Neural cell (in vitro differentiated cells): ENCODE results near the gene HRH2. TPM values are rescaled to one million over a fixed set of nuclear protein-coding genes. Genes with fewer than 3 reads are reported as not detected.

ENCODE experiments used
- H2AFZ ChIP-seq: fragments of 200-600, 300-800 bp; sonication (generic), shearing (Covaris generic); 2 replicates; pipeline ENCODE4 v1.6.0; 2014; ENCODE audit warnings: low read depth, mild to moderate bottlenecking, antibody characterized with exemption, low read length, moderate library complexity
- H3F3A ChIP-seq: fragments of 200-600 bp; shearing (Covaris generic); 2 replicates; pipeline ENCODE4 v1.6.1; 2016; ENCODE audit warnings: mild to moderate bottlenecking, moderate library complexity, mixed read lengths, antibody characterized with exemption, low read length; ENCODE audit not compliant: insufficient read depth, poor library complexity, severe bottlenecking
- H3K27ac ChIP-seq: fragments of 200-600, 300-800 bp; sonication (generic), shearing (Covaris generic); 2 replicates; pipeline ENCODE4 v1.5.1; 2014; ENCODE audit warnings: mild to moderate bottlenecking, low read length, moderate library complexity
- H3K27me3 ChIP-seq: fragments of 300-800, 200-600 bp; sonication (generic), shearing (Covaris generic); 2 replicates; pipeline ENCODE4 v1.6.0; 2014; ENCODE audit warnings: mild to moderate bottlenecking, low read depth, low read length, moderate library complexity; ENCODE audit not compliant: insufficient read depth
- H3K36me3 ChIP-seq: fragments of 300-800, 200-600 bp; sonication (generic), shearing (Covaris generic); 2 replicates; pipeline ENCODE4 v1.5.1; 2014; ENCODE audit warnings: mild to moderate bottlenecking, antibody characterized with exemption, low read length, moderate library complexity; ENCODE audit not compliant: insufficient read depth
- H3K4me2 ChIP-seq: fragments of 300-800, 200-600 bp; sonication (generic), shearing (Covaris generic); 2 replicates; pipeline ENCODE4 v1.6.0; 2014; ENCODE audit warnings: mild to moderate bottlenecking, low read length
- H3K4me3 ChIP-seq: fragments of 300-800, 200-600 bp; sonication (generic), shearing (Covaris generic); 2 replicates; pipeline ENCODE4 v1.5.1; 2014; ENCODE audit warnings: mild to moderate bottlenecking, low read length, moderate library complexity
- H3K79me2 ChIP-seq: fragments of 200-600 bp; shearing (Covaris generic); replicated peaks from 2 replicates; pipeline ENCODE4 v1.6.0; 2014; ENCODE audit warnings: mild to moderate bottlenecking, low read length, moderate library complexity; ENCODE audit not compliant: insufficient read depth
- H3K9ac ChIP-seq: fragments of 300-800, 200-600 bp; sonication (generic), shearing (Covaris generic); 2 replicates; pipeline ENCODE4 v1.6.1; 2016; ENCODE audit warnings: mild to moderate bottlenecking, low read length, mixed read lengths
- H3K9me2 ChIP-seq: fragments of 200-600 bp; shearing (Covaris generic); 2 replicates; pipeline ENCODE4 v1.6.1; 2016; ENCODE audit warnings: mild to moderate bottlenecking, low read length, mixed read lengths; ENCODE audit not compliant: insufficient read depth
- H3K9me3 ChIP-seq: fragments of 200-600, 300-800 bp; sonication (generic), shearing (Covaris generic); 2 replicates; pipeline ENCODE4 v1.6.1; 2016; ENCODE audit warnings: mild to moderate bottlenecking, mixed run types, low read length, moderate library complexity, mixed read lengths
- H4K20me1 ChIP-seq: fragments of 200-600 bp; shearing (Covaris generic); 2 replicates; pipeline ENCODE4 v1.6.1; 2016; ENCODE audit warnings: mild to moderate bottlenecking, mixed run types; ENCODE audit not compliant: insufficient read depth
- EP300 ChIP-seq: fragments of 450-650 bp; conservative IDR thresholded peaks from 2 replicates; pipeline ENCODE4 v1.6.1; 2014; ENCODE audit warnings: antibody characterized with exemption, mild to moderate bottlenecking, moderate library complexity; ENCODE audit not compliant: poor library complexity, severe bottlenecking
- EZH2 ChIP-seq: fragments of 200-600, 300-800 bp; shearing (Covaris generic), sonication (generic); IDR thresholded peaks from 2 replicates; pipeline ENCODE4 v1.6.1; 2014; ENCODE audit warnings: antibody characterized with exemption, low read length, borderline replicate concordance, mild to moderate bottlenecking; ENCODE audit not compliant: insufficient read depth, poor library complexity, severe bottlenecking
- MXI1 ChIP-seq: fragments of 450-650 bp; conservative IDR thresholded peaks from 2 replicates; pipeline ENCODE4 v1.6.1; 2014; ENCODE audit warnings: antibody characterized with exemption, mild to moderate bottlenecking; ENCODE audit not compliant: poor library complexity, severe bottlenecking
- POLR2AphosphoS5 ChIP-seq: IDR thresholded peaks from 2 replicates; pipeline ENCODE4 v1.6.1; 2012
- RAD21 ChIP-seq: fragments of 450-650 bp; conservative IDR thresholded peaks from 2 replicates; pipeline ENCODE4 v1.6.1; 2014; ENCODE audit warnings: antibody characterized with exemption, mild to moderate bottlenecking, moderate library complexity
- SMC3 ChIP-seq: fragments of 450-650 bp; conservative IDR thresholded peaks from 2 replicates; pipeline ENCODE4 v1.6.1; 2014; ENCODE audit warnings: antibody characterized with exemption, mild to moderate bottlenecking, moderate library complexity; ENCODE audit not compliant: poor library complexity
- TAF1 ChIP-seq: IDR thresholded peaks from 2 replicates; pipeline ENCODE4 v1.6.1; 2012; ENCODE audit warnings: low read depth
- polyA plus RNA-seq: library from polyadenylated mRNA; depleted of rRNA; stranded (reverse); fragments of >200 nt; gene quantifications from 2 replicates; pipeline ENCODE4 v1.2.3, GENCODE V29; 2014
- TF ChIP-seq, protein P1 (sequence below): fragments of 450-650 bp; IDR thresholded peaks from 2 replicates; pipeline ENCODE4 v1.5.1; 2014; ENCODE audit warnings: antibody characterized with exemption, mild to moderate bottlenecking, moderate library complexity; ENCODE audit not compliant: poor library complexity, severe bottlenecking
- TF ChIP-seq, protein P2 (sequence below): IDR thresholded peaks from 2 replicates; pipeline ENCODE4 v1.6.1; 2012; ENCODE audit warnings: borderline replicate concordance

The HRH2 gene
- polyA plus RNA-seq, 1 donor from 2014 or later: 0.09 TPM

DNA sequence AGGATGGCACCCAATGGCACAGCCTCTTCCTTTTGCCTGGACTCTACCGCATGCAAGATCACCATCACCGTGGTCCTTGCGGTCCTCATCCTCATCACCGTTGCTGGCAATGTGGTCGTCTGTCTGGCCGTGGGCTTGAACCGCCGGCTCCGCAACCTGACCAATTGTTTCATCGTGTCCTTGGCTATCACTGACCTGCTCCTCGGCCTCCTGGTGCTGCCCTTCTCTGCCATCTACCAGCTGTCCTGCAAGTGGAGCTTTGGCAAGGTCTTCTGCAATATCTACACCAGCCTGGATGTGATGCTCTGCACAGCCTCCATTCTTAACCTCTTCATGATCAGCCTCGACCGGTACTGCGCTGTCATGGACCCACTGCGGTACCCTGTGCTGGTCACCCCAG is 25.4 kb downstream of the HRH2 start:
- Histone ChIP-seq H3K9ac (no peak overlapping the region), H3K9me2 (no peaks in the 10 kb centered on the region), H3K27me3 (no peaks in the 10 kb centered on the region), H3F3A (no peaks in the 10 kb centered on the region), H2AFZ (no peak overlapping the region), H4K20me1 (no peaks in the 10 kb centered on the region), H3K36me3 (no peaks in the 10 kb centered on the region), H3K9me3 (no peaks in the 10 kb centered on the region), H3K79me2 (no peaks in the 10 kb centered on the region), H3K4me2 (no peak overlapping the region), H3K27ac (no peak overlapping the region), H3K4me3 (no peak overlapping the region)
- TF ChIP-seq SMC3 (no peak), TAF1 (no peak), MXI1 (no peak), EP300 (no peak), EZH2 (no peak), POLR2AphosphoS5 (no peak), RAD21 (no peak)
- TF ChIP-seq, protein P1, sequence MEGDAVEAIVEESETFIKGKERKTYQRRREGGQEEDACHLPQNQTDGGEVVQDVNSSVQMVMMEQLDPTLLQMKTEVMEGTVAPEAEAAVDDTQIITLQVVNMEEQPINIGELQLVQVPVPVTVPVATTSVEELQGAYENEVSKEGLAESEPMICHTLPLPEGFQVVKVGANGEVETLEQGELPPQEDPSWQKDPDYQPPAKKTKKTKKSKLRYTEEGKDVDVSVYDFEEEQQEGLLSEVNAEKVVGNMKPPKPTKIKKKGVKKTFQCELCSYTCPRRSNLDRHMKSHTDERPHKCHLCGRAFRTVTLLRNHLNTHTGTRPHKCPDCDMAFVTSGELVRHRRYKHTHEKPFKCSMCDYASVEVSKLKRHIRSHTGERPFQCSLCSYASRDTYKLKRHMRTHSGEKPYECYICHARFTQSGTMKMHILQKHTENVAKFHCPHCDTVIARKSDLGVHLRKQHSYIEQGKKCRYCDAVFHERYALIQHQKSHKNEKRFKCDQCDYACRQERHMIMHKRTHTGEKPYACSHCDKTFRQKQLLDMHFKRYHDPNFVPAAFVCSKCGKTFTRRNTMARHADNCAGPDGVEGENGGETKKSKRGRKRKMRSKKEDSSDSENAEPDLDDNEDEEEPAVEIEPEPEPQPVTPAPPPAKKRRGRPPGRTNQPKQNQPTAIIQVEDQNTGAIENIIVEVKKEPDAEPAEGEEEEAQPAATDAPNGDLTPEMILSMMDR: no peak
- TF ChIP-seq, protein P2, sequence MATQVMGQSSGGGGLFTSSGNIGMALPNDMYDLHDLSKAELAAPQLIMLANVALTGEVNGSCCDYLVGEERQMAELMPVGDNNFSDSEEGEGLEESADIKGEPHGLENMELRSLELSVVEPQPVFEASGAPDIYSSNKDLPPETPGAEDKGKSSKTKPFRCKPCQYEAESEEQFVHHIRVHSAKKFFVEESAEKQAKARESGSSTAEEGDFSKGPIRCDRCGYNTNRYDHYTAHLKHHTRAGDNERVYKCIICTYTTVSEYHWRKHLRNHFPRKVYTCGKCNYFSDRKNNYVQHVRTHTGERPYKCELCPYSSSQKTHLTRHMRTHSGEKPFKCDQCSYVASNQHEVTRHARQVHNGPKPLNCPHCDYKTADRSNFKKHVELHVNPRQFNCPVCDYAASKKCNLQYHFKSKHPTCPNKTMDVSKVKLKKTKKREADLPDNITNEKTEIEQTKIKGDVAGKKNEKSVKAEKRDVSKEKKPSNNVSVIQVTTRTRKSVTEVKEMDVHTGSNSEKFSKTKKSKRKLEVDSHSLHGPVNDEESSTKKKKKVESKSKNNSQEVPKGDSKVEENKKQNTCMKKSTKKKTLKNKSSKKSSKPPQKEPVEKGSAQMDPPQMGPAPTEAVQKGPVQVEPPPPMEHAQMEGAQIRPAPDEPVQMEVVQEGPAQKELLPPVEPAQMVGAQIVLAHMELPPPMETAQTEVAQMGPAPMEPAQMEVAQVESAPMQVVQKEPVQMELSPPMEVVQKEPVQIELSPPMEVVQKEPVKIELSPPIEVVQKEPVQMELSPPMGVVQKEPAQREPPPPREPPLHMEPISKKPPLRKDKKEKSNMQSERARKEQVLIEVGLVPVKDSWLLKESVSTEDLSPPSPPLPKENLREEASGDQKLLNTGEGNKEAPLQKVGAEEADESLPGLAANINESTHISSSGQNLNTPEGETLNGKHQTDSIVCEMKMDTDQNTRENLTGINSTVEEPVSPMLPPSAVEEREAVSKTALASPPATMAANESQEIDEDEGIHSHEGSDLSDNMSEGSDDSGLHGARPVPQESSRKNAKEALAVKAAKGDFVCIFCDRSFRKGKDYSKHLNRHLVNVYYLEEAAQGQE: no peak

DNA sequence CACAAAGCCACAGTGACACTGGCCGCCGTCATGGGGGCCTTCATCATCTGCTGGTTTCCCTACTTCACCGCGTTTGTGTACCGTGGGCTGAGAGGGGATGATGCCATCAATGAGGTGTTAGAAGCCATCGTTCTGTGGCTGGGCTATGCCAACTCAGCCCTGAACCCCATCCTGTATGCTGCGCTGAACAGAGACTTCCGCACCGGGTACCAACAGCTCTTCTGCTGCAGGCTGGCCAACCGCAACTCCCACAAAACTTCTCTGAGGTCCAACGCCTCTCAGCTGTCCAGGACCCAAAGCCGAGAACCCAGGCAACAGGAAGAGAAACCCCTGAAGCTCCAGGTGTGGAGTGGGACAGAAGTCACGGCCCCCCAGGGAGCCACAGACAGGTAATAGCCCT is 26.1 kb downstream of the HRH2 start:
- Histone ChIP-seq H3F3A (no peaks in the 10 kb centered on the region), H3K79me2 (no peaks in the 10 kb centered on the region), H3K9ac (no peak overlapping the region), H3K9me2 (no peaks in the 10 kb centered on the region), H3K36me3 (no peaks in the 10 kb centered on the region), H3K4me2 (no peak overlapping the region), H3K27ac (no peak overlapping the region), H4K20me1 (no peaks in the 10 kb centered on the region), H3K4me3 (no peak overlapping the region), H2AFZ (no peak overlapping the region), H3K27me3 (no peaks in the 10 kb centered on the region), H3K9me3 (no peaks in the 10 kb centered on the region)
- TF ChIP-seq TAF1 (no peak), SMC3 (no peak), EZH2 (no peak), RAD21 (no peak), POLR2AphosphoS5 (no peak), MXI1 (no peak), EP300 (no peak)
- TF ChIP-seq, protein P2: no peak
- TF ChIP-seq, protein P1: no peak
